IMR-90 (cell line): ENCODE data around the gene MAN2C1. TPM values are rescaled to one million over a fixed set of nuclear protein-coding genes. Genes with fewer than 3 reads are reported as not detected.
"Not testable (repeated sequence)": the region's sequence is repeated elsewhere in the genome, so short reads cannot be mapped to it uniquely, and the experiment has no call there.

ENCODE experiments used
- ATAC-seq: fragments of 200-7000 bp; cut with Tn5 transposase; 2 replicates; pipeline ENCODE4 v1.9.1; 2020; ENCODE audit warnings: low read depth, mild to moderate bottlenecking, moderate library complexity
- BruUV-seq: library from RNA; stranded (reverse); fragments of 400-500 nt; replicated peaks from 2 replicates; lab custom pipeline; 2021; lab: Mats Ljungman, UMichigan
- CTCF ChIA-PET: fragments of 300-600 bp; formaldehyde crosslinking; extraction: SDS; loops from one replicate; lab custom pipeline; 2021; ENCODE audit warnings: antibody characterized with exemption; lab: Yijun Ruan, JAX
- POLR2A ChIA-PET: fragments of 300-600 bp; sonication (Branson Sonifier 250); formaldehyde crosslinking; loops from one replicate; lab custom pipeline; 2022; ENCODE audit warnings: antibody characterized with exemption; ENCODE audit not compliant: unreplicated experiment; lab: Charles Lee
- DNase-seq: peaks from one replicate; pipeline ENCODE4 v3.0.0; 2013
- H2AFZ ChIP-seq: replicated peaks from 2 replicates; pipeline ENCODE3; 2013; ENCODE audit warnings: low read length, mild to moderate bottlenecking; ENCODE audit not compliant: poor library complexity
- H2AK5ac ChIP-seq: 2 replicates; pipeline ENCODE4 v1.6.1; 2013; ENCODE audit warnings: low read depth, low read length, inconsistent platforms
- H2AK9ac ChIP-seq: replicated peaks from 2 replicates; pipeline ENCODE3; 2013; ENCODE audit warnings: mild to moderate bottlenecking, low read depth, low read length, moderate library complexity; ENCODE audit not compliant: poor library complexity
- H2BK120ac ChIP-seq: 2 replicates; pipeline ENCODE4 v1.6.1; 2013; ENCODE audit warnings: low read depth, low read length, inconsistent platforms
- H2BK15ac ChIP-seq: 3 replicates; pipeline ENCODE4 v1.6.1; 2013; ENCODE audit warnings: low read depth, low read length, inconsistent platforms
- H2BK20ac ChIP-seq: 2 replicates; pipeline ENCODE4 v1.6.1; 2013; ENCODE audit warnings: low read depth, mild to moderate bottlenecking, inconsistent platforms, low read length, moderate library complexity
- H2BK5ac ChIP-seq: 2 replicates; pipeline ENCODE4 v1.6.1; 2013; ENCODE audit warnings: mild to moderate bottlenecking, low read depth, low read length, inconsistent platforms; ENCODE audit not compliant: poor library complexity, severe bottlenecking
- H3K14ac ChIP-seq: replicated peaks from 2 replicates; pipeline ENCODE4 v1.6.1; 2013; ENCODE audit warnings: low read depth, low read length, inconsistent platforms
- H3K18ac ChIP-seq: 2 replicates; pipeline ENCODE4 v1.6.1; 2013; ENCODE audit warnings: low read depth, low read length, control low read depth
- H3K23ac ChIP-seq: 2 replicates; pipeline ENCODE4 v1.6.1; 2013; ENCODE audit warnings: low read depth, low read length, inconsistent platforms
- H3K27ac ChIP-seq: 2 replicates; pipeline ENCODE4 v1.5.1; 2013; ENCODE audit warnings: mild to moderate bottlenecking, control low read depth, low read length; ENCODE audit not compliant: insufficient read depth
- H3K27me3 ChIP-seq: 2 replicates; pipeline ENCODE4 v1.6.1; 2013; ENCODE audit warnings: low read length; ENCODE audit not compliant: control insufficient read depth, insufficient read depth
- H3K36me3 ChIP-seq: 2 replicates; pipeline ENCODE4 v1.6.1; 2013; ENCODE audit warnings: low read length, mixed read lengths; ENCODE audit not compliant: control insufficient read depth, insufficient read depth
- H3K4ac ChIP-seq: 2 replicates; pipeline ENCODE4 v1.6.1; 2013; ENCODE audit warnings: low read depth, low read length, inconsistent platforms
- H3K4me1 ChIP-seq: 2 replicates; pipeline ENCODE4 v1.6.1; 2013; ENCODE audit warnings: low read length, mixed read lengths; ENCODE audit not compliant: control insufficient read depth, insufficient read depth
- H3K4me2 ChIP-seq: 2 replicates; pipeline ENCODE4 v1.6.1; 2013; ENCODE audit warnings: low read depth, mild to moderate bottlenecking, control low read depth, low read length, moderate library complexity
- H3K4me3 ChIP-seq: 2 replicates; pipeline ENCODE4 v1.5.1; 2013; ENCODE audit warnings: low read depth, mild to moderate bottlenecking, control low read depth, low read length, moderate library complexity; ENCODE audit not compliant: insufficient read depth
- H3K56ac ChIP-seq: 2 replicates; pipeline ENCODE4 v1.6.1; 2013; ENCODE audit warnings: low read length, inconsistent platforms; ENCODE audit not compliant: insufficient read depth; ENCODE audit errors: extremely low read depth
- H3K79me1 ChIP-seq, 2 experiments: 2 replicates each; pipeline ENCODE4 v1.6.1; 2013; ENCODE audit warnings: low read length in 2 of 2, inconsistent platforms in 1 of 2, low read depth in 1 of 2
- H3K9ac ChIP-seq: 2 replicates; pipeline ENCODE4 v1.6.1; 2013; ENCODE audit warnings: low read depth, low read length, control low read depth
- H3K9me1 ChIP-seq: 2 replicates; pipeline ENCODE4 v1.6.1; 2013; ENCODE audit warnings: low read length, inconsistent platforms; ENCODE audit not compliant: insufficient read depth
- H3K9me3 ChIP-seq: 2 replicates; pipeline ENCODE4 v1.6.1; 2013; ENCODE audit warnings: low read length; ENCODE audit not compliant: control insufficient read depth, insufficient read depth
- H4K20me1 ChIP-seq: 2 replicates; pipeline ENCODE4 v1.6.1; 2013; ENCODE audit warnings: low read length, inconsistent platforms; ENCODE audit not compliant: insufficient read depth
- H4K5ac ChIP-seq: 2 replicates; pipeline ENCODE4 v1.6.1; 2013; ENCODE audit warnings: mild to moderate bottlenecking, low read depth, low read length, control low read depth
- H4K8ac ChIP-seq, 2 experiments: 2 replicates each; pipeline ENCODE4 v1.6.1; 2013; ENCODE audit warnings: low read depth in 2 of 2, low read length in 2 of 2, control low read depth in 1 of 2, inconsistent platforms in 1 of 2
- H4K91ac ChIP-seq: 2 replicates; pipeline ENCODE4 v1.6.1; 2013; ENCODE audit warnings: low read depth, low read length, inconsistent platforms; ENCODE audit not compliant: insufficient read depth
- CHD1 ChIP-seq: IDR thresholded peaks from 2 replicates; pipeline ENCODE4 v1.6.1; 2012; ENCODE audit warnings: low read depth, low read length, improper control_type of control experiment
- FOS ChIP-seq: fragments of 150-350 bp; IDR thresholded peaks from 2 replicates; pipeline ENCODE4 v1.6.1; 2016; ENCODE audit warnings: low read depth, low read length
- MAFK ChIP-seq: IDR thresholded peaks from 2 replicates; pipeline ENCODE4 v1.6.1; 2012; ENCODE audit warnings: low read depth, low read length, improper control_type of control experiment
- MAZ ChIP-seq: IDR thresholded peaks from 2 replicates; pipeline ENCODE4 v1.6.1; 2012; ENCODE audit warnings: low read depth, mild to moderate bottlenecking, low read length, improper control_type of control experiment, moderate library complexity, borderline replicate concordance
- MXI1 ChIP-seq: IDR thresholded peaks from 2 replicates; pipeline ENCODE4 v1.6.1; 2012; ENCODE audit warnings: low read depth, mild to moderate bottlenecking, low read length, moderate library complexity, borderline replicate concordance
- RCOR1 ChIP-seq: IDR thresholded peaks from 2 replicates; pipeline ENCODE4 v1.6.1; 2012; ENCODE audit warnings: mild to moderate bottlenecking, low read length, improper control_type of control experiment; ENCODE audit not compliant: insufficient replicate concordance
- SMC3 ChIP-seq: fragments of 150-350 bp; IDR thresholded peaks from 2 replicates; pipeline ENCODE4 v1.6.1; 2016; ENCODE audit warnings: low read depth, mild to moderate bottlenecking, antibody characterized with exemption, low read length, moderate library complexity
- WGBS, 2 experiments: methylation state at CpG; one replicate each; pipeline versions ENCODE4 v1.1.5 to v1.1.7; 2013; ENCODE audit warnings: missing lambda C conversion rate in 2 of 2; ENCODE audit not compliant: insufficient read length in 1 of 2; ENCODE audit errors: extremely low coverage in 2 of 2; 5-methylcytosine and 5-hydroxymethylcytosine counted together
- dilution Hi-C: fragments of 300-500 bp; cut with HindIII; formaldehyde crosslinking; loops from one replicate; pipeline ENCODE4 v1.14.3; 2018; ENCODE audit warnings: low sequenced_read_pairs; ENCODE audit not compliant: unreplicated experiment
- in situ Hi-C: fragments of 300-500 bp; cut with MboI; formaldehyde crosslinking; loops from 3 replicates; pipeline ENCODE4 v1.14.3; 2019; ENCODE audit warnings: low sequenced_read_pairs, inconsistent platforms, mixed read lengths
- intact Hi-C: fragments of 100-400 bp; cut with micrococcal nuclease; formaldehyde crosslinking; loops from 2 replicates; pipeline ENCODE4 v1.10.0; 2022
- polyA plus RNA-seq, 3 experiments: library from polyadenylated mRNA; depleted of rRNA; stranded (reverse); fragments of >200 nt; gene quantifications; 2 replicates each; pipeline ENCODE4 v1.2.3, GENCODE V29; 2012; ENCODE audit warnings: low replicate concordance in 1 of 3
- total RNA-seq: library from RNA; depleted of rRNA; stranded (reverse); fragments of >200 nt; gene quantifications from 2 replicates; pipeline ENCODE4 v1.2.3, GENCODE V29; 2012
- TF ChIP-seq, protein P1 (sequence below): fragments of 150-350 bp; IDR thresholded peaks from 2 replicates; pipeline ENCODE4 v1.6.1; 2017; ENCODE audit warnings: mild to moderate bottlenecking, antibody characterized with exemption, low read length, low read depth

The MAN2C1 gene
- total and polyA plus RNA-seq, 2 of the 4 experiments (the other 2 are of a cell fraction), result 34.8 to 153 TPM

DNA sequence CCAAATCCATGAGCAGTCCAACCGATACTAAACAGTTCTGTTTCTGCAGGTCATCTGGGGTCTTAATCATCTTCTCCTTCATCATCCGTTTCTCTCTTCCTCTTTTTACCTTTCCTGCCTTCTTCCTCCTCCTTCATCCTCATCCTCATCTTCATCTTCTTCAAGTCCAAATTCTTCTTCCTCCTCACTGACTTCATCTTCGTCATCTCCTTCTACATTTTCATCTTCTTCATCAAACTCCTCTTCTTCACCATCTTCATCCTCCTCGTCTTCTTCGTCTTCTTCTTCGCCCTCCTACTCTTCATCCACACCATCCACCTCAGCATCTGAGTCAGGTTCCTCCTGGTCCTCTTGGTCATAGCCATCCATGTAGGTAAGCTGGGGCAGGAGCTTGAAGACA lies 46.7 kb downstream of the MAN2C1 start:
- Histone ChIP-seq H4K91ac (no peak overlapping the region), H3K4me2 (no peak overlapping the region), H3K27me3 (peaks cover 27% of the 10 kb centered on the region), H3K9me3 (no peaks in the 10 kb centered on the region), H3K4me1 (no peaks in the 10 kb centered on the region), H3K27ac (no peak overlapping the region), H2BK15ac (no peak overlapping the region), H3K36me3 (no peaks in the 10 kb centered on the region), H3K9ac (no peak overlapping the region), H2BK5ac (no peak overlapping the region), H4K20me1 (no peaks in the 10 kb centered on the region), H4K8ac (no peak overlapping the region), H2AFZ (no peak overlapping the region), H3K23ac (no peak overlapping the region), H2AK9ac (no peak overlapping the region), H3K4ac (no peak overlapping the region), H3K14ac (no peak overlapping the region), H3K79me1 (no peaks in the 10 kb centered on the region), H3K4me3 (no peak overlapping the region), H2BK120ac (no peak overlapping the region), H3K18ac (no peak overlapping the region), H3K9me1 (no peaks in the 10 kb centered on the region), H2AK5ac (no peak overlapping the region), H2BK20ac (no peak overlapping the region), H4K5ac (no peak overlapping the region), H3K56ac (no peak overlapping the region)
- TF ChIP-seq RCOR1 (no peak), MAZ (no peak), SMC3 (no peak), MAFK (no peak), MXI1 (no peak), FOS (no peak), CHD1 (no peak)
- TF ChIP-seq, protein P1, sequence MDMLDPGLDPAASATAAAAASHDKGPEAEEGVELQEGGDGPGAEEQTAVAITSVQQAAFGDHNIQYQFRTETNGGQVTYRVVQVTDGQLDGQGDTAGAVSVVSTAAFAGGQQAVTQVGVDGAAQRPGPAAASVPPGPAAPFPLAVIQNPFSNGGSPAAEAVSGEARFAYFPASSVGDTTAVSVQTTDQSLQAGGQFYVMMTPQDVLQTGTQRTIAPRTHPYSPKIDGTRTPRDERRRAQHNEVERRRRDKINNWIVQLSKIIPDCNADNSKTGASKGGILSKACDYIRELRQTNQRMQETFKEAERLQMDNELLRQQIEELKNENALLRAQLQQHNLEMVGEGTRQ, result no peak
- no TSS peak for BruUV-seq
- dilution Hi-C loops, result no loop called here
- ChIA-PET POLR2A (no interaction called here), CTCF (no interaction called here)
- intact Hi-C loops, result no loop called here
- in situ Hi-C loops, result no loop called here
- ATAC-seq, result no peak
- no peak for DNase-seq
- 75 to 99% methylated on average over 4 to 6 of the region's 6 CpGs for WGBS, 2 experiments

DNA sequence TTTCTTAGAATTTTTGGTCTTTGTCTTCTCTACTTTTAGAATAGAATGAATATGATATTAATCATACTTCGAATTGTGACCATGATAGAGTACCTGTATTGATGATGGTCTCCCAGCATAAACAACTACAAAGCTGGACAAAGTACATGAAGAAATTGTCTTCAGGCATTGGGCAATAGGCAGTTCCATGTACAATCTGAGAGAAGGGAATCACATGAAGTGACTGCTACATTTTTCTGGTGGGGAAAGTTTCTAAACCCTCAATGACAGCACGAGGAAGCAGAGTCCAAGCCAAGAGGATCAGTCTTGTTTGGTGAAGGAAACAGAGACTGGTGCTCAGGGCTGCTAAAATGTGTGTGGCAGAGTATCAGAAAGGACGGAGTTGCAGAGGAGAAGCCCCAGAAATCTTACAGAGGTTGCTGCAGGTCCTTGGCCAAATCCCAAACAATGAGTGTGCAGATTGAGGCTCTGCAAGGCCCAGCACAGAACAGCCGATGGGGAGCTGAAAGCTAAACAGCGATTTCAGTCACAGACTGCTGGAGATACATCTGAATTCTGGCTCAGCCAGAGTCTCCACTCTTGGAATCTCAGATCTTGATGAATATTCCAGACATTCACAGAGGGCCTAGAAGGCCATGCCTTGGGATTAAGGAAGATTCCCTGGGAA lies 49.0 kb downstream of the MAN2C1 start:
- H2BK15ac ChIP-seq, in situ Hi-C loops, BruUV-seq, H2BK5ac ChIP-seq, H4K20me1 ChIP-seq, dilution Hi-C loops, H3K79me1 ChIP-seq, H3K4ac ChIP-seq, H2BK120ac ChIP-seq, ATAC-seq, H3K4me3 ChIP-seq, H2BK20ac ChIP-seq, H4K8ac ChIP-seq, H2AK9ac ChIP-seq, intact Hi-C loops, H2AK5ac ChIP-seq, H3K14ac ChIP-seq, H3K9me3 ChIP-seq, H3K36me3 ChIP-seq, H4K91ac ChIP-seq, H4K5ac ChIP-seq, H2AFZ ChIP-seq, H3K4me2 ChIP-seq, H3K23ac ChIP-seq, DNase-seq, H3K9me1 ChIP-seq, H3K18ac ChIP-seq, H3K56ac ChIP-seq, POLR2A ChIA-PET, H3K27ac ChIP-seq, H3K4me1 ChIP-seq, H3K9ac ChIP-seq, CTCF ChIA-PET: not testable (repeated sequence)
- no CpG with 5 or more reads among the region's 5 CpGs for WGBS, 2 experiments
- H3K27me3 ChIP-seq, result peaks cover 33% of the 10 kb centered on the region
